Body of pancreas (tissue), 4 donors: ENCODE results near the gene GAB2. TPM values are rescaled to one million over a fixed set of nuclear protein-coding genes. Genes with fewer than 3 reads are reported as not detected.
"Not testable (repeated sequence)": the region's sequence is repeated elsewhere in the genome, so short reads cannot be mapped to it uniquely, and the experiment has no call there.

Experiments used
- ATAC-seq: fragments of 150-250 bp; one replicate; pipeline ENCODE4 v1.9.1; 2016
- DNase-seq, 4 donors: peaks; one replicate each; pipeline ENCODE4 v3.0.0-alpha.2; 2019
- H3K27ac ChIP-seq, 4 donors: fragments of 200-600 bp; sonication (generic); 1 replicate in 3 of 4; 2 replicates in 1 of 4; pipeline versions ENCODE4 v1.5.1 to v1.6.1; 2016 to 2019; ENCODE audit warnings: mild to moderate bottlenecking in 1 of 4, mixed read lengths in 1 of 4, moderate library complexity in 1 of 4
- H3K27me3 ChIP-seq, 2 donors: fragments of 200-600 bp; sonication (generic); one replicate each; pipeline ENCODE4 v1.6.0; 2016; ENCODE audit warnings: mild to moderate bottlenecking in 1 of 2
- H3K36me3 ChIP-seq, 2 donors: fragments of 200-600 bp; sonication (generic); replicated peaks in 1 of 2; 2 replicates each; pipeline ENCODE4 v1.5.1; 2016; ENCODE audit warnings: low read depth in 2 of 2; ENCODE audit not compliant: insufficient read depth in 1 of 2
- H3K4me1 ChIP-seq: fragments of 200-600 bp; sonication (generic); one replicate; pipeline ENCODE4 v1.6.0; 2016
- H3K4me3 ChIP-seq, 2 donors: fragments of 200-600 bp; sonication (generic); 1 replicate in 1 of 2; 2 replicates in 1 of 2; pipeline ENCODE4 v1.5.1; 2016 to 2019
- H3K9me3 ChIP-seq, 3 donors: fragments of 200-600 bp; sonication (generic); 1 replicate in 2 of 3; 2 replicates in 1 of 3; pipeline ENCODE4 v1.5.1; 2016
- CTCF ChIP-seq, 7 experiments: fragments of 450-650 bp in 4 of 7; fragments of 200-600 bp in 3 of 7; sonication (generic) in 3 of 7; IDR thresholded peaks; one replicate each; pipeline ENCODE4 v1.5.1; 2016 to 2019; ENCODE audit warnings: antibody characterized with exemption in 7 of 7
- POLR2A ChIP-seq, 3 donors: fragments of 450-650 bp; IDR thresholded peaks; one replicate each; pipeline ENCODE4 v1.6.1; 2016; ENCODE audit warnings: antibody characterized with exemption in 3 of 3, mild to moderate bottlenecking in 2 of 3
- WGBS, 2 donors: methylation state at CpG; one replicate each; pipeline ENCODE4 v1.1.5; 2017; 5-methylcytosine and 5-hydroxymethylcytosine counted together
- intact Hi-C: fragments of 100-400 bp; cut with DNase I; formaldehyde crosslinking; loops from one replicate; pipeline ENCODE4 v1.15.1; 2023
- total RNA-seq, 2 donors: library from RNA; depleted of rRNA; stranded (reverse); fragments of >200 nt; gene quantifications; one replicate each; pipeline ENCODE4 v1.1.0, GENCODE V29; 2016

The GAB2 gene
- total RNA-seq, 2 donors from 2014 or later, result 6.9 to 16.9 TPM

- ATAC-seq, result peak; percentile 12
- 88 to 90% methylated on average over 7 of the region's 7 CpGs for WGBS, 2 donors
- intact Hi-C loops, result no loop called here
Observed at GRCh38 chr11:78179459-78180071, 238.1 kb downstream of the GAB2 start.

GRCh38 chr11:78177216-78177615 lies 240.4 kb downstream of the GAB2 start:
- Histone ChIP-seq H3K4me1 (no peaks in the 10 kb centered on the region), H3K27ac (no peak overlapping the region), H3K9me3 (no peaks in the 10 kb centered on the region), H3K36me3 (no peaks in the 10 kb centered on the region), H3K4me3 (no peak overlapping the region), H3K27me3 (no peaks in the 10 kb centered on the region)
- no peak for TF ChIP-seq CTCF (IDR thresholded peaks at IDR 0.05)
- no peak for TF ChIP-seq POLR2A (IDR thresholded peaks at IDR 0.05)
- WGBS, 2 donors, result 90 to 93% methylated on average over 7 of the region's 7 CpGs
- intact Hi-C loops, result no loop called here
- ATAC-seq (no peak), DNase-seq (no peak)

More at GRCh38 chr11:78179459-78180071, 238.1 kb downstream of the GAB2 start:
- Histone ChIP-seq H3K27me3 (no peaks in the 10 kb centered on the region), H3K4me1 (no peaks in the 10 kb centered on the region), H3K9me3 (no peaks in the 10 kb centered on the region), H3K27ac (no peak overlapping the region), H3K4me3 (no peak overlapping the region), H3K36me3 (no peaks in the 10 kb centered on the region)
- TF ChIP-seq CTCF (IDR thresholded peaks at IDR 0.05), result no peak
- no peak for TF ChIP-seq POLR2A (IDR thresholded peaks at IDR 0.05)
- no peak for DNase-seq

- WGBS, 2 donors, result 92 to 93% methylated on average over 10 of the region's 10 CpGs
- intact Hi-C loops, result no loop called here
- TF ChIP-seq CTCF (IDR thresholded peaks at IDR 0.05) (no peak), POLR2A (IDR thresholded peaks at IDR 0.05) (no peak)
- no peak for ATAC-seq
- no peaks in the 10 kb centered on the region for H3K36me3 ChIP-seq
- no peak overlapping the region for H3K4me3 ChIP-seq
- H3K4me1 ChIP-seq, result no peaks in the 10 kb centered on the region
- H3K27ac ChIP-seq, result no peak overlapping the region
- H3K27me3 ChIP-seq, result no peaks in the 10 kb centered on the region
- DNase-seq, result no peak
- no peaks in the 10 kb centered on the region for H3K9me3 ChIP-seq
Observed at GRCh38 chr11:78176605-78177141, 240.9 kb downstream of the GAB2 start.

GRCh38 chr11:78175862-78176261 lies 241.8 kb downstream of the GAB2 start:
- DNase-seq, H3K27me3 ChIP-seq, intact Hi-C loops, H3K36me3 ChIP-seq, H3K4me1 ChIP-seq, ATAC-seq, H3K4me3 ChIP-seq, H3K9me3 ChIP-seq, H3K27ac ChIP-seq: not testable (repeated sequence)
- 98 to 100% methylated on average over 3 of the region's 3 CpGs for WGBS, 2 donors

GRCh38 chr11:78171951-78172350 lies 245.7 kb downstream of the GAB2 start:
- Histone ChIP-seq H3K27ac (no peak overlapping the region), H3K4me3 (no peak overlapping the region), H3K9me3 (no peaks in the 10 kb centered on the region), H3K36me3 (no peaks in the 10 kb centered on the region), H3K27me3 (no peaks in the 10 kb centered on the region), H3K4me1 (no peaks in the 10 kb centered on the region)
- no peak for ATAC-seq
- intact Hi-C loops, result no loop called here
- no peak for TF ChIP-seq CTCF (IDR thresholded peaks at IDR 0.05)
- TF ChIP-seq POLR2A (IDR thresholded peaks at IDR 0.05), result no peak
- no peak for DNase-seq
- WGBS, 2 donors, result 91 to 99% methylated on average over 4 to 6 of the region's 6 CpGs
